Vagina (tissue), 2 donors: ENCODE results near the gene TLDC2. TPM values are rescaled to one million over a fixed set of nuclear protein-coding genes. Genes with fewer than 3 reads are reported as not detected.

ENCODE experiments used
- DNase-seq, 2 donors: peaks; one replicate each; pipeline ENCODE4 v3.0.0-alpha.2; 2017; ENCODE audit errors: extremely low spot score in 2 of 2
- H3K27ac ChIP-seq: fragments of 200-600 bp; sonication (generic); one replicate; pipeline ENCODE4 v1.5.1; 2019
- H3K27me3 ChIP-seq: fragments of 200-600 bp; sonication (generic); one replicate; pipeline ENCODE4 v1.5.1; 2019
- H3K36me3 ChIP-seq, 2 donors: fragments of 200-600 bp; sonication (generic); one replicate each; pipeline ENCODE4 v1.5.1; 2017 to 2019
- H3K4me1 ChIP-seq: fragments of 200-600 bp; sonication (generic); one replicate; pipeline ENCODE4 v1.5.1; 2019
- H3K4me3 ChIP-seq, 2 donors: fragments of 200-600 bp; sonication (generic); 1 replicate in 1 of 2; 2 replicates in 1 of 2; pipeline ENCODE4 v1.5.1; 2016 to 2019
- H3K9me3 ChIP-seq: fragments of 200-600 bp; sonication (generic); one replicate; pipeline ENCODE4 v1.5.1; 2019
- POLR2A ChIP-seq, 2 donors: fragments of 450-650 bp; IDR thresholded peaks; one replicate each; pipeline ENCODE4 v1.6.1; 2017; ENCODE audit warnings: antibody characterized with exemption in 2 of 2, mild to moderate bottlenecking in 2 of 2, moderate library complexity in 2 of 2
- POLR2AphosphoS5 ChIP-seq, 2 donors: sonication (generic); formaldehyde crosslinking; IDR thresholded peaks; one replicate each; pipeline ENCODE4 v1.9.0; 2017; ENCODE audit warnings: antibody characterized with exemption in 2 of 2, mild to moderate bottlenecking in 2 of 2, low read depth in 1 of 2; ENCODE audit not compliant: insufficient read depth in 1 of 2
- intact Hi-C: fragments of 100-400 bp; cut with DNase I; formaldehyde crosslinking; loops from one replicate; pipeline ENCODE4 v1.15.1; 2023
- total RNA-seq: library from RNA; depleted of rRNA; stranded (reverse); fragments of >200 nt; gene quantifications from one replicate; pipeline ENCODE4 v1.2.3, GENCODE V29; 2016
- TF ChIP-seq, protein P1 (sequence below), 3 experiments: fragments of 450-650 bp in 2 of 3; fragments of 200-600 bp in 1 of 3; sonication (generic) in 1 of 3; IDR thresholded peaks; one replicate each; pipeline ENCODE4 v1.5.1; 2017 to 2019; ENCODE audit warnings: antibody characterized with exemption in 3 of 3, mild to moderate bottlenecking in 2 of 3, moderate library complexity in 2 of 3

The TLDC2 gene
- total RNA-seq, 1 donor from 2014 or later: 3.9 TPM

DNA sequence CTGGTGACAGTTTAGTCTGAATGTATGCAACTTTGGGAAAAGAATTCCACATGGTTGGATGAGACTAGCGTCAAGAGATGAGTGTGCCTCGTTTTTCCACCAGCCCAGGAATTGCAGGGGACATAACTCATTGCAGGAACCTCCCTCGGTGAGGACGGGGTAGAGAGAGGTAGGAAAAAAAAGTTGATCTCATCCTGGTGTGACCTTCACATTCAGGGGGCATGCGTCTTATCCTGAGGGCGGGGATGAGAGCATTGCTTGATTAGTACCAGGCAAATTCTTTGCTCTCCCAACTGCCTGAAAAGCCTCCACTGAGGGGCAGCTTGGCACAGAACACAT lies 11.8 kb downstream of the TLDC2 start:
- no peak overlapping the region for H3K27ac ChIP-seq
- H3K36me3 ChIP-seq: peaks cover 0 to 19% of the 10 kb centered on the region in 2 donors
- H3K9me3 ChIP-seq: no peaks in the 10 kb centered on the region
- intact Hi-C loops: no loop called here
- TF ChIP-seq, protein P1, sequence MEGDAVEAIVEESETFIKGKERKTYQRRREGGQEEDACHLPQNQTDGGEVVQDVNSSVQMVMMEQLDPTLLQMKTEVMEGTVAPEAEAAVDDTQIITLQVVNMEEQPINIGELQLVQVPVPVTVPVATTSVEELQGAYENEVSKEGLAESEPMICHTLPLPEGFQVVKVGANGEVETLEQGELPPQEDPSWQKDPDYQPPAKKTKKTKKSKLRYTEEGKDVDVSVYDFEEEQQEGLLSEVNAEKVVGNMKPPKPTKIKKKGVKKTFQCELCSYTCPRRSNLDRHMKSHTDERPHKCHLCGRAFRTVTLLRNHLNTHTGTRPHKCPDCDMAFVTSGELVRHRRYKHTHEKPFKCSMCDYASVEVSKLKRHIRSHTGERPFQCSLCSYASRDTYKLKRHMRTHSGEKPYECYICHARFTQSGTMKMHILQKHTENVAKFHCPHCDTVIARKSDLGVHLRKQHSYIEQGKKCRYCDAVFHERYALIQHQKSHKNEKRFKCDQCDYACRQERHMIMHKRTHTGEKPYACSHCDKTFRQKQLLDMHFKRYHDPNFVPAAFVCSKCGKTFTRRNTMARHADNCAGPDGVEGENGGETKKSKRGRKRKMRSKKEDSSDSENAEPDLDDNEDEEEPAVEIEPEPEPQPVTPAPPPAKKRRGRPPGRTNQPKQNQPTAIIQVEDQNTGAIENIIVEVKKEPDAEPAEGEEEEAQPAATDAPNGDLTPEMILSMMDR (IDR thresholded peaks at IDR 0.05): no peak
- TF ChIP-seq POLR2A (IDR thresholded peaks at IDR 0.05) (no peak), POLR2AphosphoS5 (IDR thresholded peaks at IDR 0.05; ENCODE audit: insufficient read depth in 1 of 2, low read depth in 1 of 2) (no peak)
- no peak overlapping the region for H3K4me3 ChIP-seq
- H3K4me1 ChIP-seq: peaks cover 11% of the 10 kb centered on the region
- DNase-seq: no peak
- no peaks in the 10 kb centered on the region for H3K27me3 ChIP-seq

DNA sequence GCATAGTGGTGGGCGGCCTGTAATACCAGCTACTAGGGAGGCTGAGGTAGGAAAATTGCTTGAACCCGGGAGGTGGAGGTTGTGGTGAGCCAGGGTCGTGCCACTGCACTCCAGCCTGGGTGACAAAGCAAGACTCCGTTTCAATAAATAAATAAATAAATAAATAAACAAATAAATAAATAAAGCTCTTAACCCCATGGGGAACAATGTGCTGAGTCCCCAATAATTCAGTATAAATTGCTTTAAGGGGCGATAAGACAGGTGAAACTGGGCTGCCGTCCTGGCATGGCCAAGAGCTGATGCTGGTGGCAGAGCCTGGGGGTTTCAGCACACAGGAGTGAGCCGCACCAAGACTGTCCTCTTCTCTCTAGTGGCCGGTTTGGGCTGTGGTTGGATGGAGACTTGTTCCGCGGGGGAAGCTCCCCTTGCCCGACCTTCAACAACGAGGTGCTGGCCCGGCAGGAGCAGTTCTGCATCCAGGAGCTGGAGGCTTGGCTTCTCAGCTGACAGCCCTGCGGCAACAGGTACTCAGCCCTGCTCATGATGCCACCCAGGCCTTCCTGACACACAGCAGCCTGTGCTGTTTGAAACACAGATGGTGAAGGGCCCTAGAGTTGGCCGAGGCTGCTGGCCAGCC lies 13.1 kb downstream of the TLDC2 start:
- Histone ChIP-seq H3K27ac (no peak overlapping the region), H3K4me1 (peaks cover 11% of the 10 kb centered on the region), H3K4me3 (no peak overlapping the region), H3K9me3 (no peaks in the 10 kb centered on the region), H3K27me3 (no peaks in the 10 kb centered on the region), H3K36me3 (peaks cover 0 to 30% of the 10 kb centered on the region in 2 donors)
- intact Hi-C loops: no loop called here
- no peak for DNase-seq
- TF ChIP-seq POLR2A (IDR thresholded peaks at IDR 0.05) (no peak), POLR2AphosphoS5 (IDR thresholded peaks at IDR 0.05; ENCODE audit: insufficient read depth in 1 of 2, low read depth in 1 of 2) (no peak)
- TF ChIP-seq, protein P1 (IDR thresholded peaks at IDR 0.05): no peak

DNA sequence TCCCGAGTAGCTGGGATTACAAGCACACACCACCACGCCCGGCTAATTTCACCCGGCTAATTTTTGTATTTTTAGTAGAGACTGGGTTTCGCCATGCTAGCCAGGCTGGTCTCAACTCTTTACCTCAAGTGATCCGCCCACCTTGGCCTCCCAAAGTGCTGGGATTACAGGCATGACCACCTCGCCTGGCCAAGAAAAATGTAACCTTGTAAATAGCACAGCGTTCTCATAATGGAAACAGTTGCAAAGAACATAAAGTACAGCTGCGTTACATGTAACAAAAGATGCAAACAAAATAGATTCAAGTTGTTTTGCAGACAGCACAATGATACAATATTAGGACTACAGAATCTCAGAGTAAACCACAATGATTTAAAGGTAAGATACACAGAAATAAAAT lies 14.6 kb downstream of the TLDC2 start:
- intact Hi-C loops: no loop called here

DNA sequence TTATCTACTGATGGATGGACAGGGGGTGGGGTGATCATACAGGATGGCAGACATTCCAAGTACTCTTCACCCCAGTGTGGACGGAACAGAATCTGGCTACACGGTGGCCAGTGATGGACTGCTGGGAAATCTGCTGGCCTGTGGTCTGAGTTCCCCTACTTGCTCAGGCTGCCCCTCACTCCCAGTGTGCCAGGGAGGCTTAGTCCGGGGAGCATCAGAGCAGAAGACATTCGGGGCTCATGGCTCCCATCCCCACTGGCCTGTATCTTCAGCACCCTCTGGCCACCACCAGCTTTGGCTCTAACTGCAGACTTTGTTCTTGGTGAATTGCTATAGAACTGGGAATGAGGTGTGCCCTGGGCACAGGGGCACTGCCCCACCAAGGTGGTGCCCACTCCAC lies 15.3 kb downstream of the TLDC2 start:
- TF ChIP-seq POLR2AphosphoS5 (IDR thresholded peaks at IDR 0.05; ENCODE audit: insufficient read depth in 1 of 2, low read depth in 1 of 2): no peak
- TF ChIP-seq, protein P1 (IDR thresholded peaks at IDR 0.05): no peak
- no peak for TF ChIP-seq POLR2A (IDR thresholded peaks at IDR 0.05)
- Histone ChIP-seq H3K4me3 (no peak overlapping the region), H3K9me3 (no peaks in the 10 kb centered on the region), H3K27ac (no peak overlapping the region), H3K27me3 (no peaks in the 10 kb centered on the region), H3K4me1 (peaks cover 11% of the 10 kb centered on the region), H3K36me3 (peaks cover 0 to 30% of the 10 kb centered on the region in 2 donors)
- intact Hi-C loops: no loop called here
- DNase-seq: no peak

More for the DNA sequence above, 14.6 kb downstream of the TLDC2 start:
- no peak for DNase-seq
- Histone ChIP-seq H3K9me3 (no peaks in the 10 kb centered on the region), H3K36me3 (peaks cover 0 to 30% of the 10 kb centered on the region in 2 donors), H3K27ac (no peak overlapping the region), H3K4me1 (peaks cover 11% of the 10 kb centered on the region), H3K4me3 (no peak overlapping the region), H3K27me3 (no peaks in the 10 kb centered on the region)
- TF ChIP-seq, protein P1 (IDR thresholded peaks at IDR 0.05): no peak
- TF ChIP-seq POLR2AphosphoS5 (IDR thresholded peaks at IDR 0.05; ENCODE audit: insufficient read depth in 1 of 2, low read depth in 1 of 2) (no peak), POLR2A (IDR thresholded peaks at IDR 0.05) (no peak)

DNA sequence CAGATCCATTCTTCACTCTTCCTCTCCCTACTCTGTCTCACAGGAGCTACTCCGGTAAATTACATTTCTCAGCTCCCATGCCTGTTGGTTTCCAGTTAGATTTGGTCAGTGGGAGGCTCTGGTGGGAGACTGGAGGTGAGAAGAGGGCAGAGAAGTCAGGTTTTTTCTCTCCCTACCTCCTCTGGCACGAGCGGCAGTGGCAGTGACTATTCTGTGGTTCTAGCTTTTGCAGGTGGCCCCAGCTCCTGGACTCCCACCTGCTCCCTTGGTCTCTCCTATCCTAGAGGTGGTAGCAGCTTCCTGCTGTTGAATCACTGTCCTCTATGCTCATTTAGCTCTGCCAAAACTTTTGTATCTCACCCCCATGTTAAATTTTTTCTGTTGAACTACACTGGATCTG lies 17.9 kb downstream of the TLDC2 start:
- H3K36me3 ChIP-seq: peaks cover 0 to 45% of the 10 kb centered on the region in 2 donors
- no peak for DNase-seq
- TF ChIP-seq POLR2A (IDR thresholded peaks at IDR 0.05) (no peak), POLR2AphosphoS5 (IDR thresholded peaks at IDR 0.05; ENCODE audit: insufficient read depth in 1 of 2, low read depth in 1 of 2) (no peak)
- TF ChIP-seq, protein P1 (IDR thresholded peaks at IDR 0.05): no peak
- H3K4me1 ChIP-seq: no peaks in the 10 kb centered on the region
- H3K4me3 ChIP-seq: no peak overlapping the region
- H3K27ac ChIP-seq: no peak overlapping the region
- no peaks in the 10 kb centered on the region for H3K9me3 ChIP-seq
- H3K27me3 ChIP-seq: no peaks in the 10 kb centered on the region
- intact Hi-C loops: no loop called here
